SK-N-SH treated with all-trans-retinoic acid at 6 μM for 48 hours (cell line): Measurements from ENCODE around the gene ARFGAP3.
A peak's percentile ranks its signal among the peaks of the same experiment; 100 is the strongest.
"Not testable (repeated sequence)": the region's sequence is repeated elsewhere in the genome, so short reads cannot be mapped to it uniquely, and the experiment has no call there.

ENCODE experiments used
- ATAC-seq: fragments of 200-7000 bp; cut with Tn5 transposase; 3 replicates; pipeline ENCODE4 v1.9.1; 2020; ENCODE audit warnings: mild to moderate bottlenecking, moderate library complexity
- ARNTL ChIP-seq: fragments of 450-650 bp; formaldehyde crosslinking; IDR thresholded peaks from 2 replicates; pipeline ENCODE4 v1.5.0; 2020; ENCODE audit warnings: low read depth, mild to moderate bottlenecking, moderate library complexity, borderline replicate concordance
- BACH2 ChIP-seq: fragments of 250-450 bp; sonication (Bioruptor Pico); IDR thresholded peaks from 2 replicates; pipeline ENCODE4 v1.9.0; 2021; ENCODE audit warnings: mild to moderate bottlenecking, borderline replicate concordance
- CREB5 ChIP-seq: fragments of 250-450 bp; sonication (Bioruptor Pico); IDR thresholded peaks from 2 replicates; pipeline ENCODE4 v1.5.1; 2020; ENCODE audit warnings: low read depth, mild to moderate bottlenecking, moderate library complexity
- CSDC2 ChIP-seq: fragments of 250-450 bp; sonication (Bioruptor Pico); IDR thresholded peaks from 2 replicates; pipeline ENCODE4 v1.5.0; 2020; ENCODE audit warnings: mild to moderate bottlenecking, moderate library complexity
- CSRNP3 ChIP-seq: fragments of 250-450 bp; sonication (Bioruptor Pico); IDR thresholded peaks from 2 replicates; pipeline ENCODE4 v1.5.1; 2021; ENCODE audit warnings: mild to moderate bottlenecking, moderate library complexity
- ISL1 ChIP-seq: fragments of 250-450 bp; sonication (Bioruptor Pico); IDR thresholded peaks from 2 replicates; pipeline ENCODE4 v2.1.2; 2022; ENCODE audit warnings: mild to moderate bottlenecking, moderate library complexity
- POU6F1 ChIP-seq: fragments of 250-450 bp; sonication (Bioruptor Pico); IDR thresholded peaks from 2 replicates; pipeline ENCODE4 v1.8.0; 2021; ENCODE audit warnings: low read depth, mild to moderate bottlenecking, moderate library complexity, borderline replicate concordance
- PPARA ChIP-seq: fragments of 250-450 bp; sonication (Bioruptor Pico); IDR thresholded peaks from 2 replicates; pipeline ENCODE4 v1.5.0; 2020; ENCODE audit warnings: mild to moderate bottlenecking, borderline replicate concordance
- RARB ChIP-seq: fragments of 250-450 bp; sonication (Bioruptor Pico); IDR thresholded peaks from 2 replicates; pipeline ENCODE4 v1.8.0; 2021; ENCODE audit warnings: mild to moderate bottlenecking, moderate library complexity
- SNAI2 ChIP-seq: fragments of 250-450 bp; sonication (Bioruptor Pico); IDR thresholded peaks from 2 replicates; pipeline ENCODE4 v1.5.0; 2020; ENCODE audit warnings: mild to moderate bottlenecking, moderate library complexity
- TCF4 ChIP-seq: fragments of 250-450 bp; sonication (Bioruptor Pico); IDR thresholded peaks from 2 replicates; pipeline ENCODE4 v1.8.0; 2021; ENCODE audit warnings: mild to moderate bottlenecking, moderate library complexity, borderline replicate concordance
- TOX ChIP-seq: fragments of 250-450 bp; sonication (Bioruptor Pico); IDR thresholded peaks from 2 replicates; pipeline ENCODE4 v1.8.0; 2021; ENCODE audit warnings: mild to moderate bottlenecking, moderate library complexity, borderline replicate concordance
- ZC3H10 ChIP-seq: fragments of 250-450 bp; sonication (Bioruptor Pico); IDR thresholded peaks from 2 replicates; pipeline ENCODE4 v1.5.1; 2021; ENCODE audit warnings: mild to moderate bottlenecking, moderate library complexity
- ZFP3 ChIP-seq: fragments of 250-450 bp; sonication (Bioruptor Pico); IDR thresholded peaks from 2 replicates; pipeline ENCODE4 v1.5.0; 2020; ENCODE audit warnings: mild to moderate bottlenecking, moderate library complexity
- ZFP30 ChIP-seq: fragments of 450-650 bp; formaldehyde crosslinking; IDR thresholded peaks from 2 replicates; pipeline ENCODE4 v1.5.0; 2022; ENCODE audit warnings: mild to moderate bottlenecking, moderate library complexity
- ZNF565 ChIP-seq: fragments of 450-650 bp; formaldehyde crosslinking; conservative IDR thresholded peaks from 2 replicates; pipeline ENCODE4 v1.5.0; 2020; ENCODE audit warnings: low read depth, mild to moderate bottlenecking, moderate library complexity
- TF ChIP-seq, protein P1 (sequence below): fragments of 250-450 bp; sonication (Bioruptor Pico); IDR thresholded peaks from 2 replicates; pipeline ENCODE4 v1.5.0; 2020; ENCODE audit warnings: mild to moderate bottlenecking, moderate library complexity

ARFGAP3 gene

GRCh38 chr22:42758931-42759629 is 98.0 kb downstream of the ARFGAP3 start:
- ATAC-seq, result no peak
- TF ChIP-seq TOX (CRISPR knock-in tag) (no peak), ISL1 (CRISPR knock-in tag) (no peak), CSRNP3 (CRISPR knock-in tag) (no peak), ZFP3 (no peak), CSDC2 (CRISPR knock-in tag) (no peak)

DNA sequence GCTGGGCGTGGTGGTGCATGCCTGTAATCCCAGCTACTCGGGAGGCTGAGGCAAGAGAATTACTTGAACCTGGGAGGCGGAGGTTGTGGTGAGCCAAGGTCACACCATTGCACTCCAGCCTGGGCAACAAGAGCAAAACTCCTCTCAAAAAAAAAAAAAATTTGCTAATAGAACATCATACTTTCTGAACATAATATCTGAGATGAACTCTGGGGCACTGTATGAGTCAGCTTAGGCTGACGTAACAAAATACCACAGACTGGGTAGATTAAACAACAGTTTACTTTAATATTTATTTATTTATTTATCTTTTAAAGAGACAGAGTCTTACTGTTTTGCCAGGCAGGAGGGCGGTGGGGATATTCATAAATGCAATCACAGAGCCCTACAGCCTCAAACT is 101.5 kb downstream of the ARFGAP3 start:
- ATAC-seq, result peak; percentile 83

DNA sequence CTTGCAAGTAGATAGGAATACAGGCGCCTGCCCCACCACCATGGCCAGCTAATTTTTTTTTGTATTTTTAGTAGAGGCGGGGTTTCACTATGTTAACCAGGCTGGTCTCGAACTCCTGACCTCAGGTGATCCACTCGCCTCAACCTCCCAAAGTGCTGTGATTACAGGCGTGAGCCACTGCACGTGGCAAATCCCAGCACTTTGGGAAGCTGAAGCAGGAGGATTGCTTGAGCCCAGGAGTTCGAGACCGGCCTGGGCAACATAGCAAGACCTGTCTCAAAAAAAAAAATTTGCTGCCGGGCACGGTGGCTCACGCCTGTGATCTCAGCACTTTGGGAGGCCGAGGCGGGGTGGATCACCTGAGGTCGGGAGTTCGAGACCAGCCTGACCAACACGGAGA is 102.0 kb downstream of the ARFGAP3 start:
- not testable (repeated sequence) for ATAC-seq

DNA sequence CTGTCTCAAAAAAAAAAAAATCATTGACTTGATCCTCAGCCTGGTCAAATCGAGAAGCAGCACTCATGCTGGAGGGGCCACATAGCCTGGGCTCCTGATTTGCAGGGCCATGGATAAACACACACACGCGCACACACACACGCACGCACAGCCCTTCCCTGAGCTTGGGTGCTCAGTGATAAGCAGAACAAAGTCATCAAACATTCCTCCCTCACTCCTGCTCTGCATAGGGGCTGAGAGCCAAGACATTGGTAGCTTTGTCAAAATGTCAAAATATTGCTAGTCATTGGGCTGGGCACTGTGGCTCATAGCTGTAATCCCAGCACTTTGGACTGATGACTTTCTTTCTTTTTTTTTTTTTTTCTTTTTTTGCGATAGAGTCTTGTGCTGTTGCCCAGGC is 102.4 kb downstream of the ARFGAP3 start:
- ATAC-seq, result peak; percentile 63
- no peak for TF ChIP-seq ZFP30 (CRISPR knock-in tag)
- TF ChIP-seq TCF4, result no peak
- no peak for TF ChIP-seq RARB (CRISPR knock-in tag)
- TF ChIP-seq BACH2 (CRISPR knock-in tag), result no peak
- TF ChIP-seq CREB5, result no peak

DNA sequence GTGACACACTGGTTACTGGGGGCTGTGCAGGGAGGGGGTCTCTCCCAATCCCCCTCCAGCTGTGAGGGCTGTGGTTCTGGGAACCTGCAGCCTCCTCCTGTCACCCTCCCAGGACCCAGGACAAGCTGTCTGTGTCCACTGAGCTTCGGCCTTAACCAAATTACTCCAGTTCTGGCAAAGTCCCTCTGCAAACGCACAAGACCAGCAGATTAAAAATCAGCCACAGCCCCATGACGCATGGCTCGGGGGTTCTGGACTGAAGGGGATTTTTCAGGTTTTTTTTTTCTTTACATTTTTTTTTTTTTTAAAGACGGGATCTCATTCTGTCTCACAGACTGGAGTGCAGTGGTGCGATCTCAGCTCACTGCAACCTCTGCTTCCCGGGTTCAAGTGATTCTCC is 104.2 kb downstream of the ARFGAP3 start:
- TF ChIP-seq POU6F1 (CRISPR knock-in tag), result no peak
- no peak for TF ChIP-seq ARNTL (CRISPR knock-in tag)
- no peak for TF ChIP-seq ZNF565 (CRISPR knock-in tag)
- no peak for TF ChIP-seq ZC3H10
- no peak for TF ChIP-seq ZFP3
- TF ChIP-seq ISL1 (CRISPR knock-in tag), result no peak
- TF ChIP-seq, protein P1, sequence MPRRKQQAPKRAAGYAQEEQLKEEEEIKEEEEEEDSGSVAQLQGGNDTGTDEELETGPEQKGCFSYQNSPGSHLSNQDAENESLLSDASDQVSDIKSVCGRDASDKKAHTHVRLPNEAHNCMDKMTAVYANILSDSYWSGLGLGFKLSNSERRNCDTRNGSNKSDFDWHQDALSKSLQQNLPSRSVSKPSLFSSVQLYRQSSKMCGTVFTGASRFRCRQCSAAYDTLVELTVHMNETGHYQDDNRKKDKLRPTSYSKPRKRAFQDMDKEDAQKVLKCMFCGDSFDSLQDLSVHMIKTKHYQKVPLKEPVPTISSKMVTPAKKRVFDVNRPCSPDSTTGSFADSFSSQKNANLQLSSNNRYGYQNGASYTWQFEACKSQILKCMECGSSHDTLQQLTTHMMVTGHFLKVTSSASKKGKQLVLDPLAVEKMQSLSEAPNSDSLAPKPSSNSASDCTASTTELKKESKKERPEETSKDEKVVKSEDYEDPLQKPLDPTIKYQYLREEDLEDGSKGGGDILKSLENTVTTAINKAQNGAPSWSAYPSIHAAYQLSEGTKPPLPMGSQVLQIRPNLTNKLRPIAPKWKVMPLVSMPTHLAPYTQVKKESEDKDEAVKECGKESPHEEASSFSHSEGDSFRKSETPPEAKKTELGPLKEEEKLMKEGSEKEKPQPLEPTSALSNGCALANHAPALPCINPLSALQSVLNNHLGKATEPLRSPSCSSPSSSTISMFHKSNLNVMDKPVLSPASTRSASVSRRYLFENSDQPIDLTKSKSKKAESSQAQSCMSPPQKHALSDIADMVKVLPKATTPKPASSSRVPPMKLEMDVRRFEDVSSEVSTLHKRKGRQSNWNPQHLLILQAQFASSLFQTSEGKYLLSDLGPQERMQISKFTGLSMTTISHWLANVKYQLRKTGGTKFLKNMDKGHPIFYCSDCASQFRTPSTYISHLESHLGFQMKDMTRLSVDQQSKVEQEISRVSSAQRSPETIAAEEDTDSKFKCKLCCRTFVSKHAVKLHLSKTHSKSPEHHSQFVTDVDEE (CRISPR knock-in tag), result no peak
- TF ChIP-seq SNAI2 (CRISPR knock-in tag), result no peak
- TF ChIP-seq PPARA, result no peak
- no peak for ATAC-seq

DNA sequence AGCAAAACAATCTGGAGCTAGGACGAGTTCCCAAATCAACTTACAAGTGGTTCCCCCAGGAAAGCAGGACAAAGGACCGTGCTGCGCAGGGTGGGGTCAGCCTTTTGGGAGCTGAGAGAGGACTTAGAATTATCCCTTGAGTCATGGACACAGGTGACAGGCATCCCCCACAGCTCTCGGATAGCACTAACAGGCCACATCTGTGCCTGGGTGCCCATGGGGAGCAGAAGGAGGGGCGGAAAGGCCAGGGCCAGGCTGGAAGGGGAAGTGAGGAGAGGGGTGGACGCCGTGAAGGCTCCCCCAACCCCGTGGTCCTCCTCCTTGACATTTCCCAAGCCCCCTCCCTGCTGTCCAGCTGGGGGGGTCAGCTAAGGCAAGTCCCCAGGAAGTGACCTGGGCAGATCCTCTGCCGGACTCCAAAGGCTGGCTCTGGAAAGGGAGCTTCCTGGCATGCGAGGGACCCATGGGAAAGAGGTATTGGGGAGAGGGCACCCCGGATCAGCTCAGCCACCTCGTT is 104.8 kb downstream of the ARFGAP3 start:
- ATAC-seq, result no peak
- TF ChIP-seq SNAI2 (CRISPR knock-in tag) (no peak), ARNTL (CRISPR knock-in tag) (no peak)
- TF ChIP-seq, protein P1 (CRISPR knock-in tag), result no peak

- not testable (repeated sequence) for ATAC-seq
These were observed 106.7 kb downstream of the ARFGAP3 start for GRCh38 chr22:42750421-42750820.
